GM12801 (cell line): ENCODE data around the gene IMMP2L.

Experiments
- TF ChIP-seq, protein P1 (sequence below): IDR thresholded peaks from one replicate; pipeline ENCODE4 v1.5.1; 2011; ENCODE audit warnings: control low read depth; ENCODE audit not compliant: insufficient read length; ENCODE audit errors: extremely low read depth

The IMMP2L gene

DNA sequence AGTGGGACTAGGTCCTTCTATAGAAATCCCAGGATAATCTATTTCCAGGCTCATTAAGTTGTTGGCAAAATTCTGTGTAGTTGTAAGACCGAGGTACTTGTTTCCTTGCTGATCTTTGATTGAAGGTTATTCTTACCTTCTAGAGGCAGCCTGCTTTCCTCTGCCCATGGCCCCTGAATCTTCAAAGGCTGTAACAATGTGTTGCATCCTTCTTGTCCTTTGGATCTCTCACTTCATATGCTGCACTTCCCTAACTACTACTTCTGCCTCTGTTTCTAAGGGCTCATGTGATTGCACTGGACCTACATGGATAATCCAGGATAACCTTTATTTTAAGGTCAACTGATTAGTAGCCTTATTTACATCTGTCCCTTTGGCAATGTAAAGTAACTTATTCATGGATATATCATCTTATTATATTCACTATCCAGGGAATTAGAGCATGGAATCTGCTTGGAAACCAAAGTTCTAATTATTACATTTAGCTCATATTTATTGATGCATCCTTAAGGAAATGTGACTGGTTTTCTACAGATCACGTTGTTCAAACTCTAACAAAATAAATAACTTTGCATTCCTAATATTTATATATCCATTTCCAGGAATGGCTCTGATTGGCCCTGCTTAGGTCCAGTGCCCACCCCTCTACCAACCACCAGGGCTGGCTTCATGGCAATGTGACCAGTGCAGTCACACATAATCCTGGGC lies 85.6 kb downstream of the IMMP2L start:
- TF ChIP-seq, protein P1, sequence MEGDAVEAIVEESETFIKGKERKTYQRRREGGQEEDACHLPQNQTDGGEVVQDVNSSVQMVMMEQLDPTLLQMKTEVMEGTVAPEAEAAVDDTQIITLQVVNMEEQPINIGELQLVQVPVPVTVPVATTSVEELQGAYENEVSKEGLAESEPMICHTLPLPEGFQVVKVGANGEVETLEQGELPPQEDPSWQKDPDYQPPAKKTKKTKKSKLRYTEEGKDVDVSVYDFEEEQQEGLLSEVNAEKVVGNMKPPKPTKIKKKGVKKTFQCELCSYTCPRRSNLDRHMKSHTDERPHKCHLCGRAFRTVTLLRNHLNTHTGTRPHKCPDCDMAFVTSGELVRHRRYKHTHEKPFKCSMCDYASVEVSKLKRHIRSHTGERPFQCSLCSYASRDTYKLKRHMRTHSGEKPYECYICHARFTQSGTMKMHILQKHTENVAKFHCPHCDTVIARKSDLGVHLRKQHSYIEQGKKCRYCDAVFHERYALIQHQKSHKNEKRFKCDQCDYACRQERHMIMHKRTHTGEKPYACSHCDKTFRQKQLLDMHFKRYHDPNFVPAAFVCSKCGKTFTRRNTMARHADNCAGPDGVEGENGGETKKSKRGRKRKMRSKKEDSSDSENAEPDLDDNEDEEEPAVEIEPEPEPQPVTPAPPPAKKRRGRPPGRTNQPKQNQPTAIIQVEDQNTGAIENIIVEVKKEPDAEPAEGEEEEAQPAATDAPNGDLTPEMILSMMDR: no peak

DNA sequence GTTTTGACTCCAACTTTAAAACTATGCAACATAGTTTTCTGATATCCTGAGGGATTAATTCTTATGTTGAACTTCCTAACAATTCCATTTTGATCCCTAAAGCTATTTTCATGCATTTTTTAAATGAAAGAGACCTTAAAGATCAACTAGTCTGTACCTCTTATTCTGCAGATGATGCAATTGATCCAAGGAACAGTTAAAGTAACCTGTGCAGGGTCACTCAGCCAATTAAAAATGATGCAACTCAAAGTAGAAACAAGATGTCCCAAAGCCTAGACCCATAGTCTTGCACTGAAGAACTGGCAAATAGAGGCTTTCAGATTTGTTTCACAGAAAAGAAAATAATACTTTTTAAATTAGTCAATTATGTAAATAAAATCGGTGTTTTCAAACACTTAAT lies 86.3 kb downstream of the IMMP2L start:
- TF ChIP-seq, protein P1: no peak

DNA sequence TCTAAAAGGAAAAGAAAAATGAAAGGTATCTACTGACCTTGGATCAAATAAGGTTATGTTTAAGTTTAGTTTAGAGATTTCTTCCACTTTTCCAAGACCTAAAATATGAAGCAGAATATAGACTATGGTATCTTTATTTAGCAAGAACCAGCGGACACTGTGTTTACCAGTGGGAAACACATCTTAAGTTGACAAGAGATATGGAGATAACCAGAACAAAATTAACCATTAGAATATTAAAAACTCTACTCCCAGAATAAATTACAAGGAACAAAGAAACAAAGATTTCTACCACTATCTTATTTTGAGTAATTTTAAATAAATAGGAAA lies 86.9 kb downstream of the IMMP2L start:
- TF ChIP-seq, protein P1: no peak

DNA sequence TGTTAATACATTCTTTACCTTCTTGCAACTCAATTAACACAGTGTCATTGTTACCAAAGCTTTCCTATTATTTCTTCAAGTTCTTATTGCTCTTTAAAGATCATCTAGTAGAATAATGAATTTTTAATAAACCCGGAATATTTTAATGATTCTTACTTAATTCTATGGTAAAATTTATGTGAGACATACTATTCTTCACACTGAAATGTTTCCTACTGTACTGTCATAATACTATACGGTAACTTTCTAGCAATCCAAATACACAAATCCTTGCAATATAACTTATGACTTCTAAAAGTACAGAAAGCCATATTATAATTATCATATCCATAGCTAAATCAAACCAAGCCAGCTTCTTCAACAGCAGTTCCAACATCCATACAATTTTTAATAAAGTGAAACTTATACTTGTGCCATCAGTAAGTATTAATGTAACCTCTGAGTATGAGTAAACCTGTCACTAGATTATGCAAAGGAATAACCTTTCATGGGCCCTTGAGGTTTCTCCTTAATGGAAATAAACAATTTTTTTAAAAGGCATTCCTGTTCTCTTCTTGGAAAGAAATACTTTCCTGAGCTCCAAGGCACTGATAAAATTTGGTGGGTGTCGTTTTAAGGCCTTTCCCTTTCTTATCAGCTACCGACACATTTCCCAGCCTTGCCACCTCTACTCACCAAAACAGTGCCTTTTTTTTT lies 87.4 kb downstream of the IMMP2L start:
- TF ChIP-seq, protein P1: no peak

DNA sequence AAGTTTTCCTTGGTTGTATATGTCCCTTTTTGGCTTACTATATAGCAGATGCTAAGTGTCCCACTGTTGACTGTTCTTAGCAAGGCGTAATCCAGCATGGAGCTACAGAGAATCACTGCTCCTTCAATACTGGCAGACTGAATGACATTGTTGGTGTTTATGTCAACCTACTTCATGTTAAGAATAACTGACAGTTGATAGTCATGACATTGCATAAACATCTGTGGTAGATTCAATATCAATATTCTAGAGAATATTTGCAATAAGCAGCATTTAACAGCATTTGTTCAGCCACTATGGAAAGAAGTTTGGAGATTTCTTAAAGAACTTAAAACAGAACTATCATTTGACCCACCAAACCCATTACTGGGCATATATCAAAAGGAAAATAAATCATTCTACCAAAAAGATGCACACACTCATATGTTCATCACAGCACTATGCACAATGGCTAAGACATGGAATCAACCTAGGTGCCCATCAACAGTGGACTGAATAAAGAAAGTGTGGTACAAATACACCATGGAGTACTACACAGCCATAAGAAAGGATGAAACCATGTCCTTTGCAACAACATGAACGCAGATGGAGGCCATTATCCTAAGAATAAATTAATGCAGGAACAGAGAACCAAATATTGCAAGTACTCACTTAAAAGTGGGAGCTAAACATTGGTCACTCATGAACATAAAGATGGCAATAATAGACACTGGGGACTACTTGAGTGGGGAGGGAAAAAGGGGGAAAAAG lies 88.7 kb downstream of the IMMP2L start:
- TF ChIP-seq, protein P1: no peak

DNA sequence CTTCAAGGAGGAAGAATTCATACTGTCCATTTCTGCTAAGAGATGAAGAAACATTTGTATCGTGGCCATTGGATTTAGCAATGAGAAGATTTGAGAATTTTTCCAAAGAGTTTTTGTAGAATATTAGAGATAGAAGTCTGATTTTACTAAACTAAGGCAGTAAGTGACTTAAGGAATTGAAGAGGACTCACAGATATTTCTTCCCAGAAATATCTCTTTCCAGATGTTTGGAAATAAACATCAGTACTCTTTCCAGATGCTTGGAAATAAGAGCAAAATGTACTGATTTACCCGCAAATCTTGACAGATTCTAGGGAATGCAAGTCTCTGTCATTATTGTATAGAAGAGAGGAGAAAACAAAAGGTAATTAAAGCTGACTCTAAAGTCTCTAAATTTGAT lies 91.3 kb downstream of the IMMP2L start:
- TF ChIP-seq, protein P1: no peak

DNA sequence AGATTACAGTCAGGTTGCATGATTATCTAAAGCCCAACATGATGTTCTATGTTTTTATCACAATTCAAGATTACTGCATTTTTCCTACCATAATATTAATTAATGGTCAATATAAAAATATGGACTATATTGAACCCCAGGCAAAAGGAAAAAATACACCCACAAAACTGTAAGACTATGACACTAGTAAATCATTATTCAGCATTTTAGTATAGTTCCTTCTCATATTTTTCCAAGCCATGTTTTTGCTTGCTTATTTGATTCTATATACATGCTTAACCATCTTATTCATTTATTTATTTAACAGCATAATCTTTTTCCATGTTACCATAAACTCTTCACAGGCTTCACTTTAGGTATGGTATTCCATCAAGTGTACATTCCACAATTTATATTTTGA lies 101.6 kb downstream of the IMMP2L start:
- TF ChIP-seq, protein P1: no peak
